Hepatic stellate cell (primary cell): ENCODE results near the gene COQ4.

Source experiments
- DNase-seq: peaks from one replicate; pipeline ENCODE4 v3.0.0; 2011; ENCODE audit warnings: low spot score

COQ4 gene

DNA sequence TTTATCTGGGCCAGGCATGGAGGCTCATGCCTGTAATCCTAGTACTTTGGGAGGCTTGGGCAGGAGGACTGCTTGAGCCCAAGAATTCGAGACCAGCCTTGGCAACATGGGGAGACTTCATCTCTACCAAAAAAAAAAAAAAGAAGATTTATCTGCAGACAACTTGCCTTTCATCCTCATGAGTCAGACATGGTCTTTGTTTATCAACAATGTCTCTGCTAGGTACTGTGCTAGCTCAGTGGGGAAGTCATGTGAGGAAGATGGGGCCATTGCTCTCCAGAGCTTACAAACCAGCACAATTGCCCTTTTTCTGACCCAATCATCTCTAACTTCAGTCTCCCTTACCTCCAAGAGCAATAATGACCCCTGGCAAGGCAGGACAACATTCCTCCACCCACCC, 50.1 kb downstream of the COQ4 start:
- DNase-seq, result no peak

DNA sequence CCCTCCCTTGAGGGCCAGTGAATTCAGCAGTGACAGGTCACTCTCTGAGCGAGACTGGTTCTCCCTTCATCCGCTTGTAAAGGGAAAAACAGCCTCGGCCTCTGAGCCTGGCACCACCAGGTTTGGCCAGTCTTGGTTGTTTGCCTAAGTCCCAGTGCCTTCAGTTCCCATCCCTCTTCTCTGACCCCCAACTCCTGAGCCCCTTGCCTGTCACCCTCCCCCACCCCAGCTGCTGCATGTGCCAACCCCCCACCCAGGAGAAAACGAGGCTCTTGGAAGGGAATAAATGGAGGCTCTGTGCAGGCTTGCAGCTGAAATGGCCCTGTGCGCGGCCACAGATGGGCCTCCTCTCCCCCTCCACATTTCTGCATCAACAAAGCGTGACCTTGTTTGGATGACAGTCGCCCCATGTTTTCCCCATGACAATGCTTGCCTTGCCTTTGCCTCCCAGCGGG, 51.6 kb downstream of the COQ4 start:
- no peak for DNase-seq

DNA sequence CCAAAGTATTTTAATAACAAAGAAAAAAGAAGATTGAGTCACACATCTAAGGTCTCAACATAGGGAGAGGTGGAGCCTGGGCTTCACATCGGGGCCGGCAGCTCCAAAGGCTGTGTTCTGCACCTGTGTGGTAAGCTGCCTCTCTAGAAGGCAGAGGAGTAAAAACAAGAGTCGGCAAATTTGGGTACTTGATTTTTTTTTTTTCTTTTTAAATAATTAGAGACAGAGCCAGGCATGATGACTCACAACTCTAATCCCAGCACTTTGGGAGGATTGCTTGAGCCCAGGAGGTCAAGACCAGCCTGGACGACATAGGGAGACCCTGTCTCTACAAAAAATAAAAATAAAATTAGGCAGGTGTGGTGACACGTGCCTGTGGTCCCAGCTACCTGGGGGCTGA, 53.2 kb downstream of the COQ4 start:
- DNase-seq, result no peak

DNA sequence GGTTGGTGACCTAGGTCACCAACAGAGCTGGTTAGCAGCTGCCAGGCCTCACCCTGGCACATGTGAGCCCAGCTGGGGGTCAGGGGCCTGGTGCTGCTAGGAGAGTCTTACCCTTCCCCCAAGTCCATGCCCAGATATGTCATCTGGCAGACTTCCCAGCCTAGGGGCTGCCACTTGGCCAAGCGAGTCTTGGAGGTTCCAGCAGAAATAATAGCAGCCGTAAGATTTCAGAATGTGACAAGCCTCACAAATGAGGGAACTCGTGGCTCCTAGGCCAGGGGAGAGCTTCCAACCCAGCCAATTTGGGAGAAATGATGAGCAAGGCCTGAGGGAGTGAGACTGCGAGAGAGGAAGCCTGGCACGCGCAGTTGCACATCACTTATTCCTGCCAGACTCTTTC, 59.6 kb downstream of the COQ4 start:
- DNase-seq, result no peak

DNA sequence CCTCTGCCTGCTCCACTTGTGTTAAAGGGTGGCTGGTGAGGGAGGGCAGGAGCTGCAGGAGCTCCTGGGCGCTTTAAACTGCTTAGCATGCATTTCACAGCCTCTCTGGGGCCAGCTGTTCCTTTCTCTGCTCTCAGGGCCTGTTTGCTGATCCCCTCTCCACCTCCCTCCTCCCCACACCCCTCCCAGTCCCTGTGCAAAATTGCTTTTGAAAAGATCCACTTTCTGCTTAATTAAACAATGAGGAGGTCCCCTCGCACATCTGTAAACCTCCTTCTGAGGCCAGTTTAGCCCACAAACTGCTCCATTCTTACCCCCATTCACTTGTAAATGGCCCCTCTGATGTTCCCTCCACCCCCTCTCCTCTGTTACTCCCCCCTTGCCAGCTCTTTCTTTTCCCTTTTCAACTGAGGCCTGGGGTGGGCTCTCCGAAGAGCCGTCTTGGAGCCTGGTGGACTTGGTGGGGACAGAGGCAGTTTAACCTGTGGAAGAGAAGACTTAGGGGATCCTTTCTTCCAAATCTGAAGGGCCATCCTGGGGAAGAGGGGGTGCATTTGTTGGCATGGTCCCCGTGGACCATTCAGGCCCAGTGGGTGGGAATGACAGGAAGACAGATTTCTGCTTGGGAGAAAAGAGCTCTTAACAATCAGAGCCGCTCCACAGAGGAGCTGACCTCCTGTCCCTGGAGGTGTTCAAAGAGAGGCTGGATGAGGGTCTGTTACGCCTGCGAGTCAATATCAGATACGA, 60.5 kb downstream of the COQ4 start:
- DNase-seq, result no peak
